GM13976 (cell line): ENCODE results near the gene PSMB10.

Experiments used
- DNase-seq: peaks from one replicate; pipeline ENCODE4 v3.0.0; 2012; ENCODE audit warnings: low spot score
- CTCF ChIP-seq: IDR thresholded peaks from 2 replicates; pipeline ENCODE4 v1.5.1; 2012; ENCODE audit warnings: borderline replicate concordance, mild to moderate bottlenecking; ENCODE audit not compliant: insufficient read depth; ENCODE audit errors: extremely low read depth, missing control alignments, control extremely low read depth
- in situ Hi-C: fragments of 300-500 bp; cut with MboI; formaldehyde crosslinking; loops from one replicate; pipeline ENCODE4 v1.12.0; 2022; ENCODE audit warnings: low sequenced_read_pairs, mixed read lengths, inconsistent platforms; ENCODE audit not compliant: unreplicated experiment

Gene PSMB10

GRCh38 chr16:67907397-67908180 lies 29.1 kb downstream of the PSMB10 start:
- in situ Hi-C loops, result no loop called here
- no peak for DNase-seq
- TF ChIP-seq CTCF, result no peak

GRCh38 chr16:67902831-67903230 lies 33.8 kb downstream of the PSMB10 start:
- no peak for DNase-seq
- in situ Hi-C loops, result no loop called here
- TF ChIP-seq CTCF, result no peak

GRCh38 chr16:67901734-67902133 lies 34.9 kb downstream of the PSMB10 start:
- no peak for DNase-seq
- in situ Hi-C loops, result no loop called here
- no peak for TF ChIP-seq CTCF

- DNase-seq, result no peak
- no peak for TF ChIP-seq CTCF
- in situ Hi-C loops, result no loop called here
Measured at GRCh38 chr16:67897231-67897630, 39.4 kb downstream of the PSMB10 start.

GRCh38 chr16:67893743-67894399 lies 42.8 kb downstream of the PSMB10 start:
- in situ Hi-C loops, result no loop called here
- no peak for TF ChIP-seq CTCF
- no peak for DNase-seq

GRCh38 chr16:67892899-67893742 lies 43.5 kb downstream of the PSMB10 start, which contains the start of gene PSKH1:
TSS of gene PSKH1 (plus strand) at chr16:67893254. CDS start at chr16:67908750, 15,496 bp downstream.
- in situ Hi-C loops, result no loop called here
- DNase-seq, result peak; percentile 100
- TF ChIP-seq CTCF, result no peak
